ENCODE data around the gene NPAS2.

The NPAS2 gene

DNA sequence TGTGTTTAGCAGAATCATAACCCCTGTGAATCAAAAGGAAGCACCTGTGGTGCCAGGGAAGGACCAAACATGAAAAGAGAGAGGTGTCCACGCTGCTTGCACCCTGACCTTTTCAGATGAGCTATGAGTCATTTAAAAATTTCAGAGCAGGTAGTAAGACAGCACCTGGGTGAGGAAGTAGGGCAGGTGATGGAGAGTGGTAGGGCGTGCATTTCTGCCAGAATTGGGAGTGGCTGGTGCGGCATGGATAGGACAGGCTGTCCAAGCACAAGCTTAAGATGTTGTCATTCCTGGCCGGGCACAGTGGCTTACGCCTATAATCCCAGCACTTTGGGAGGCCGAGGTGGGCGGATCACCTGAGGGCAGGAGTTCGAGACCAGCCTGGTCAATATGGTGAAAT is 36.8 kb downstream of the NPAS2 start:
- H3K9me2 ChIP-seq (replicated peaks; ENCODE audit: low read depth, low read length) = no peaks in the 10 kb centered on the region
- no peaks in the 10 kb centered on the region for H4K20me1 ChIP-seq (ENCODE audit: insufficient read depth, low read length, poor library complexity, severe bottlenecking)
- no peak for TF ChIP-seq EZH2phosphoT487 (IDR thresholded peaks at IDR 0.05; ENCODE audit: borderline replicate concordance)
- TF ChIP-seq, protein P1, sequence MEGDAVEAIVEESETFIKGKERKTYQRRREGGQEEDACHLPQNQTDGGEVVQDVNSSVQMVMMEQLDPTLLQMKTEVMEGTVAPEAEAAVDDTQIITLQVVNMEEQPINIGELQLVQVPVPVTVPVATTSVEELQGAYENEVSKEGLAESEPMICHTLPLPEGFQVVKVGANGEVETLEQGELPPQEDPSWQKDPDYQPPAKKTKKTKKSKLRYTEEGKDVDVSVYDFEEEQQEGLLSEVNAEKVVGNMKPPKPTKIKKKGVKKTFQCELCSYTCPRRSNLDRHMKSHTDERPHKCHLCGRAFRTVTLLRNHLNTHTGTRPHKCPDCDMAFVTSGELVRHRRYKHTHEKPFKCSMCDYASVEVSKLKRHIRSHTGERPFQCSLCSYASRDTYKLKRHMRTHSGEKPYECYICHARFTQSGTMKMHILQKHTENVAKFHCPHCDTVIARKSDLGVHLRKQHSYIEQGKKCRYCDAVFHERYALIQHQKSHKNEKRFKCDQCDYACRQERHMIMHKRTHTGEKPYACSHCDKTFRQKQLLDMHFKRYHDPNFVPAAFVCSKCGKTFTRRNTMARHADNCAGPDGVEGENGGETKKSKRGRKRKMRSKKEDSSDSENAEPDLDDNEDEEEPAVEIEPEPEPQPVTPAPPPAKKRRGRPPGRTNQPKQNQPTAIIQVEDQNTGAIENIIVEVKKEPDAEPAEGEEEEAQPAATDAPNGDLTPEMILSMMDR (conservative IDR thresholded peaks at IDR 0.05; ENCODE audit: low read length) = no peak
- no peaks in the 10 kb centered on the region for H3K79me2 ChIP-seq (ENCODE audit: insufficient read depth, low read length)
- H3K4me1 ChIP-seq (ENCODE audit: insufficient read depth, low read length, poor library complexity, severe bottlenecking) = no peaks in the 10 kb centered on the region
- H3F3A ChIP-seq (ENCODE audit: low read depth) = no peaks in the 10 kb centered on the region
- H3K4me2 ChIP-seq (ENCODE audit: low read depth, low read length, poor library complexity, severe bottlenecking) = no peak overlapping the region
- H3K27me3 ChIP-seq (ENCODE audit: insufficient read depth, low read length, poor library complexity, severe bottlenecking) = no peaks in the 10 kb centered on the region
- H2AFZ ChIP-seq (ENCODE audit: low read length) = no peak overlapping the region
- H3K4me3 ChIP-seq (ENCODE audit: low read length, poor library complexity, severe bottlenecking) = no peak overlapping the region
- H3K9me3 ChIP-seq (ENCODE audit: insufficient read depth, low read depth, low read length) = no peaks in the 10 kb centered on the region
- no peaks in the 10 kb centered on the region for H3K36me3 ChIP-seq (ENCODE audit: insufficient read depth, low read length)
- H3K9ac ChIP-seq (ENCODE audit: low read depth, low read length, poor library complexity, severe bottlenecking) = no peak overlapping the region

DNA sequence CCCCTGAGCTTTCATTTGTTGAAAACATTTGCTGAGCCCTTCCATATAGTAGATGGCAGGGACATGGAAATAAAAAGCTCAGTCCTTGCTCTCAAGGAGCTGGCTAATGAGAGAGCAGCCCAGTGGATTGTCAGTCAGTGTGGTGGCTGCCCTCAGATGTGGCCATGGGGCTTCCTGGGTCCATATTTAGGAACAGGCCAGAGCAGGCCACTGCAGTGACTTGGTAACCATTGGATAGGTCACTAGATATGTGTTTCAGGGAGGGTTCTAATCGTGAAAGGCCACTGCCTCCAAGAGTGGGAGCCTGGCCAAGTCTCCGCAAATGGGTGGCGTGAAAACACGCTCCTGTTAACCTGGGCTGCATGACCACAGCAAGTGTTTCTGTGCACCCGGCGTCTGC is 37.4 kb downstream of the NPAS2 start:
- no peak overlapping the region for H3K4me2 ChIP-seq (ENCODE audit: low read depth, low read length, poor library complexity, severe bottlenecking)
- no peaks in the 10 kb centered on the region for H3K27me3 ChIP-seq (ENCODE audit: insufficient read depth, low read length, poor library complexity, severe bottlenecking)
- no peak for TF ChIP-seq EZH2phosphoT487 (IDR thresholded peaks at IDR 0.05; ENCODE audit: borderline replicate concordance)
- TF ChIP-seq, protein P1 (conservative IDR thresholded peaks at IDR 0.05; ENCODE audit: low read length) = no peak
- H3F3A ChIP-seq (ENCODE audit: low read depth) = no peaks in the 10 kb centered on the region
- no peaks in the 10 kb centered on the region for H3K9me3 ChIP-seq (ENCODE audit: insufficient read depth, low read depth, low read length)
- no peaks in the 10 kb centered on the region for H3K79me2 ChIP-seq (ENCODE audit: insufficient read depth, low read length)
- H4K20me1 ChIP-seq (ENCODE audit: insufficient read depth, low read length, poor library complexity, severe bottlenecking) = no peaks in the 10 kb centered on the region
- H3K9me2 ChIP-seq (replicated peaks; ENCODE audit: low read depth, low read length) = no peaks in the 10 kb centered on the region
- H3K4me1 ChIP-seq (ENCODE audit: insufficient read depth, low read length, poor library complexity, severe bottlenecking) = no peaks in the 10 kb centered on the region
- H2AFZ ChIP-seq (ENCODE audit: low read length) = no peak overlapping the region
- no peaks in the 10 kb centered on the region for H3K36me3 ChIP-seq (ENCODE audit: insufficient read depth, low read length)
- no peak overlapping the region for H3K4me3 ChIP-seq (ENCODE audit: low read length, poor library complexity, severe bottlenecking)
- H3K9ac ChIP-seq (ENCODE audit: low read depth, low read length, poor library complexity, severe bottlenecking) = no peak overlapping the region

DNA sequence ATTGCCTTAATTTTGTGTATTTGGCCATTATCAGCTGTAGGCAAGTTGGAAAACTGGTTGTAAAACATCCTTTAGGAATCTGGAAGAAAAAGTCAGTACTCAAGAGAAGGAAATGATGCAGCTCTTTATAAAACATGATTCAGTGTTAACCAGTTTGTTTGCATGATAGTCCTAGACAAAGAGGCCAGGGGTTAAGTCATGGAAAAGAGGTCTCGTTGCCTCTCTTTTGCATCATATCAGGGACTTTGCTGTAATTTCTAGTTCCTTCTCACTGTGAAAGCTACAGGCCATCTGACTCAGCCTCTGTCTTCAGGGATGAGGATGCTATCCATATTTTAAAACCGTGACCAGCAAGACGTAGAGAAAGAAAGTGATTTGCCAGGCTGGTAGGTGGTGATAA is 38.0 kb downstream of the NPAS2 start:
- Histone ChIP-seq H3K9ac (ENCODE audit: low read depth, low read length, poor library complexity, severe bottlenecking) (no peak overlapping the region), H3K4me1 (ENCODE audit: insufficient read depth, low read length, poor library complexity, severe bottlenecking) (no peaks in the 10 kb centered on the region), H2AFZ (ENCODE audit: low read length) (no peak overlapping the region), H3K4me3 (ENCODE audit: low read length, poor library complexity, severe bottlenecking) (no peak overlapping the region), H4K20me1 (ENCODE audit: insufficient read depth, low read length, poor library complexity, severe bottlenecking) (no peaks in the 10 kb centered on the region), H3K79me2 (ENCODE audit: insufficient read depth, low read length) (no peaks in the 10 kb centered on the region), H3K9me3 (ENCODE audit: insufficient read depth, low read depth, low read length) (no peaks in the 10 kb centered on the region), H3K27me3 (ENCODE audit: insufficient read depth, low read length, poor library complexity, severe bottlenecking) (no peaks in the 10 kb centered on the region), H3K36me3 (ENCODE audit: insufficient read depth, low read length) (no peaks in the 10 kb centered on the region), H3K9me2 (replicated peaks; ENCODE audit: low read depth, low read length) (no peaks in the 10 kb centered on the region), H3K4me2 (ENCODE audit: low read depth, low read length, poor library complexity, severe bottlenecking) (no peak overlapping the region), H3F3A (ENCODE audit: low read depth) (no peaks in the 10 kb centered on the region)
- TF ChIP-seq, protein P1 (conservative IDR thresholded peaks at IDR 0.05; ENCODE audit: low read length) = no peak
- TF ChIP-seq EZH2phosphoT487 (IDR thresholded peaks at IDR 0.05; ENCODE audit: borderline replicate concordance) = no peak

Data from Loucy (cell line).